Right atrium auricular region (tissue), 2 donors: Measurements from ENCODE around the gene KCNA1. TPM values are rescaled to one million over a fixed set of nuclear protein-coding genes. Genes with fewer than 3 reads are reported as not detected.

Source experiments
- DNase-seq: peaks from one replicate; pipeline ENCODE4 v3.0.0-alpha.2; 2019; ENCODE audit warnings: low spot score
- H3K27ac ChIP-seq, 2 donors: fragments of 200-600 bp; sonication (generic); 1 replicate in 1 of 2; 2 replicates in 1 of 2; pipeline ENCODE4 v1.5.1; 2016 to 2019
- H3K27me3 ChIP-seq, 2 donors: fragments of 200-600 bp; sonication (generic); one replicate each; pipeline versions ENCODE4 v1.5.1 to v1.6.0; 2017 to 2019
- H3K36me3 ChIP-seq: fragments of 200-600 bp; sonication (generic); one replicate; pipeline ENCODE4 v1.5.1; 2016
- H3K4me1 ChIP-seq, 2 donors: fragments of 200-600 bp; sonication (generic); one replicate each; pipeline versions ENCODE4 v1.5.1 to v1.6.0; 2017 to 2019
- H3K4me3 ChIP-seq, 2 donors: fragments of 200-600 bp; sonication (generic); 1 replicate in 1 of 2; 2 replicates in 1 of 2; pipeline ENCODE4 v1.5.1; 2017 to 2019; ENCODE audit warnings: mild to moderate bottlenecking in 1 of 2, moderate library complexity in 1 of 2
- H3K9me3 ChIP-seq, 2 donors: fragments of 200-600 bp; sonication (generic); one replicate each; pipeline ENCODE4 v1.5.1; 2019
- total RNA-seq, 2 donors: library from RNA; depleted of rRNA; stranded (reverse); fragments of >200 nt; gene quantifications; one replicate each; pipeline ENCODE4 v1.1.0, GENCODE V29; 2016
- TF ChIP-seq, protein P1 (sequence below), 2 donors: fragments of 200-600 bp; sonication (generic); IDR thresholded peaks; one replicate each; pipeline ENCODE4 v1.5.1; 2019; ENCODE audit warnings: antibody characterized with exemption in 2 of 2

The KCNA1 gene
- total RNA-seq, 2 donors from 2014 or later = not detected

DNA sequence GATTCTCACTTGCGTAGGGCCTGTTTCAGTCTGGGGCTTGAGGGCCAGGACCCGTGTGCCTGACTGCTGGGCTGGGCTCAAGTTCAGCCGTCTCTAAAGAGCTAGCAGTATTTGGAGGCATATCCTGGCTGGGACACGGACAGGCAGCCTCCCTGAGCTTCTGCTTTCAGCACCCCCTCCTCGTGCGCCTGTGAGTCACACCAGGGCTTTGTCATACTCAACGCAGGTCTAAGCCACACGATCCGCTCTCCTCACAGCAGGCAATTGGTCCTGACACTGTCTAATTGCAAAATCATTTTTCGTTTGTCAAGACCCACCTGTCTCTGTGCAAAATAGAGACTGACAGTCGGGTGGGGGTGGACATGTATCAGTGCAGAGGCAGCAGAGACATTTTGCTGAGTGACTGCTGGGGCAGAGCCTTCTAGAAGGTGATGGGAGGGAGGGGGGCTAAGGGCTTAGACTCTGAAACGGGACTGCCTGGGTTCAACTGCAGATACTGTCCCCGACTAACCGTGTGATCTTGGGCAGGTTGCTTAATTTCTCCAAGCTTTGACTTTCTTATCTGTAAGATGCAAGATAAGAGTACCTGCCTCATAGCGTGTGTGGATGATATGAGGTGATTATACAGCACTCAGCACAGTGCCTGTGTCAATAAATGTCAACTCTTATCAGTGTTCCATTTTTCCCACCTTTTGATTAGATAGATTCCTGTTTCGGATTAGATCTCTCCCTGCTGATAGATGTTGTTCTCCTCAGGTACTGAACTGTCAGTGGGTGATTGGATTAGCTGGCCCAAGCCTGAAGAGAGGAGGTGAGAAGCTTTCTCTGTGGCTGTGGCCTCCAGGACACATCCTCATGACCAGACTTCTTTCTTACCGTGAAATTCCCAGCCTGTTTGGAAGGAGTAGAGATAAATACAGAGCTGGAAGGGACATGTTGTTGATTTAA, 53.1 kb downstream of the KCNA1 start:
- H3K4me3 ChIP-seq = no peak overlapping the region
- H3K27me3 ChIP-seq = no peaks in the 10 kb centered on the region
- H3K27ac ChIP-seq = no peak overlapping the region
- TF ChIP-seq, protein P1, sequence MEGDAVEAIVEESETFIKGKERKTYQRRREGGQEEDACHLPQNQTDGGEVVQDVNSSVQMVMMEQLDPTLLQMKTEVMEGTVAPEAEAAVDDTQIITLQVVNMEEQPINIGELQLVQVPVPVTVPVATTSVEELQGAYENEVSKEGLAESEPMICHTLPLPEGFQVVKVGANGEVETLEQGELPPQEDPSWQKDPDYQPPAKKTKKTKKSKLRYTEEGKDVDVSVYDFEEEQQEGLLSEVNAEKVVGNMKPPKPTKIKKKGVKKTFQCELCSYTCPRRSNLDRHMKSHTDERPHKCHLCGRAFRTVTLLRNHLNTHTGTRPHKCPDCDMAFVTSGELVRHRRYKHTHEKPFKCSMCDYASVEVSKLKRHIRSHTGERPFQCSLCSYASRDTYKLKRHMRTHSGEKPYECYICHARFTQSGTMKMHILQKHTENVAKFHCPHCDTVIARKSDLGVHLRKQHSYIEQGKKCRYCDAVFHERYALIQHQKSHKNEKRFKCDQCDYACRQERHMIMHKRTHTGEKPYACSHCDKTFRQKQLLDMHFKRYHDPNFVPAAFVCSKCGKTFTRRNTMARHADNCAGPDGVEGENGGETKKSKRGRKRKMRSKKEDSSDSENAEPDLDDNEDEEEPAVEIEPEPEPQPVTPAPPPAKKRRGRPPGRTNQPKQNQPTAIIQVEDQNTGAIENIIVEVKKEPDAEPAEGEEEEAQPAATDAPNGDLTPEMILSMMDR (IDR thresholded peaks at IDR 0.05) = no peak
- H3K36me3 ChIP-seq = no peaks in the 10 kb centered on the region
- no peaks in the 10 kb centered on the region for H3K9me3 ChIP-seq
- DNase-seq = no peak
- no peaks in the 10 kb centered on the region for H3K4me1 ChIP-seq

Other genes with a start within 250 kb of the KCNA1 start
- 1 to 10 TPM; 2.0 to 3.8 TPM for gene GALNT8, start 189.5 kb upstream of the KCNA1 start, total RNA-seq
- 100 to 1,000 TPM in 1 of 2 donors, 10 to 100 TPM in 1; 74.6 to 166 TPM for gene KCNA5, start 134.0 kb downstream of the KCNA1 start, total RNA-seq